H1 (cell line): ENCODE data around the gene ZNF521. TPM values are rescaled to one million over a fixed set of nuclear protein-coding genes. Genes with fewer than 3 reads are reported as not detected.

Source experiments
- CTCF ChIA-PET: fragments of 300-600 bp; sonication (Branson Sonifier 250); formaldehyde crosslinking; loops from one replicate; lab custom pipeline; 2021; ENCODE audit not compliant: partially characterized antibody; lab: Charles Lee
- POLR2A ChIA-PET: fragments of 300-600 bp; sonication (Branson Sonifier 250); formaldehyde crosslinking; loops from one replicate; lab custom pipeline; 2021; ENCODE audit warnings: inconsistent platforms; ENCODE audit not compliant: partially characterized antibody; lab: Charles Lee
- DNase-seq, 2 experiments: peaks; one replicate each; pipeline versions ENCODE4 v3.0.0 to v3.0.0-alpha.2; 2010 to 2022; ENCODE audit warnings: low spot score in 2 of 2, low read depth in 1 of 2, mixed read lengths in 1 of 2
- FAIRE-seq: peaks from 2 replicates; lab custom pipeline; 2011; peaks lifted over from hg19 to GRCh38; lab: Jason Lieb, UNC
- H2AFZ ChIP-seq: 2 replicates; pipeline ENCODE4 v1.8.1; 2012; ENCODE audit warnings: low read length, inconsistent platforms
- H2AK5ac ChIP-seq: 2 replicates; pipeline ENCODE4 v1.6.1; 2013; ENCODE audit warnings: low read depth, low read length
- H2BK120ac ChIP-seq: replicated peaks from 2 replicates; pipeline ENCODE3; 2013; ENCODE audit warnings: low read depth, low read length, inconsistent platforms
- H2BK12ac ChIP-seq: 2 replicates; pipeline ENCODE4 v1.6.1; 2013; ENCODE audit warnings: low read depth, low read length
- H2BK15ac ChIP-seq: 2 replicates; pipeline ENCODE4 v1.6.1; 2013; ENCODE audit warnings: low read length
- H2BK20ac ChIP-seq: 2 replicates; pipeline ENCODE4 v1.6.1; 2013; ENCODE audit warnings: low read length
- H2BK5ac ChIP-seq: 2 replicates; pipeline ENCODE4 v1.6.1; 2013; ENCODE audit warnings: low read depth, low read length
- H3K14ac ChIP-seq: 2 replicates; pipeline ENCODE4 v1.6.1; 2013; ENCODE audit warnings: inconsistent platforms; ENCODE audit not compliant: insufficient read length
- H3K18ac ChIP-seq: 2 replicates; pipeline ENCODE4 v1.6.1; 2013; ENCODE audit warnings: low read length; ENCODE audit errors: extremely low read depth
- H3K23ac ChIP-seq: 2 replicates; pipeline ENCODE4 v1.6.1; 2013; ENCODE audit warnings: inconsistent platforms; ENCODE audit not compliant: insufficient read length
- H3K23me2 ChIP-seq: 2 replicates; pipeline ENCODE4 v1.6.1; 2013; ENCODE audit warnings: low read depth, low read length
- H3K27ac ChIP-seq: 2 replicates; pipeline ENCODE4 v1.6.1; 2011; ENCODE audit warnings: low read depth, low read length, inconsistent platforms
- H3K27me3 ChIP-seq, 4 experiments: replicated peaks in 1 of 4; 1 replicate in 1 of 4; 2 replicates in 3 of 4; pipeline versions ENCODE4 v1.6.1 to v1.8.1; 2011 to 2013; ENCODE audit warnings: low read length in 3 of 4, mild to moderate bottlenecking in 3 of 4, inconsistent platforms in 2 of 4, mixed read lengths in 2 of 4, moderate library complexity in 1 of 4; ENCODE audit not compliant: control insufficient read depth in 3 of 4, insufficient read depth in 3 of 4; ENCODE audit errors: extremely low read depth in 1 of 4
- H3K36me3 ChIP-seq, 4 experiments: 2 replicates each; pipeline versions ENCODE4 v1.6.1 to v1.8.1; 2011 to 2013; ENCODE audit warnings: mild to moderate bottlenecking in 4 of 4, low read length in 3 of 4, moderate library complexity in 2 of 4, control low read depth in 1 of 4, inconsistent platforms in 1 of 4; ENCODE audit not compliant: insufficient read depth in 4 of 4, control insufficient read depth in 2 of 4
- H3K4ac ChIP-seq: replicated peaks from 2 replicates; pipeline ENCODE3; 2013; ENCODE audit warnings: low read length, low read depth, mixed read lengths, inconsistent platforms; ENCODE audit not compliant: insufficient read length
- H3K4me1 ChIP-seq, 4 experiments: replicated peaks in 1 of 4; 1 replicate in 1 of 4; 2 replicates in 3 of 4; pipeline versions ENCODE4 v1.6.1 to v1.8.1; 2011 to 2013; ENCODE audit warnings: low read length in 3 of 4, inconsistent platforms in 2 of 4, mixed read lengths in 1 of 4; ENCODE audit not compliant: insufficient read depth in 4 of 4, control insufficient read depth in 3 of 4
- H3K4me2 ChIP-seq, 2 experiments: 2 replicates each; pipeline versions ENCODE4 v1.6.1 to v1.8.1; 2011 to 2013; ENCODE audit warnings: low read depth in 2 of 2, low read length in 2 of 2, control low read depth in 1 of 2, inconsistent platforms in 1 of 2, mild to moderate bottlenecking in 1 of 2; ENCODE audit not compliant: insufficient read depth in 1 of 2
- H3K4me3 ChIP-seq, 4 experiments: fragments of 200-600, 300-600 bp in 1 of 4; sonication (generic), shearing (Covaris generic), sonication (Bioruptor Twin) in 1 of 4; 2 replicates each; pipeline versions ENCODE4 v1.5.1 to v1.8.1; 2011 to 2016; ENCODE audit warnings: low read length in 4 of 4, low read depth in 3 of 4, control low read depth in 2 of 4, inconsistent platforms in 2 of 4, mild to moderate bottlenecking in 2 of 4, mixed read lengths in 1 of 4, moderate library complexity in 1 of 4; ENCODE audit not compliant: insufficient read depth in 2 of 4; ENCODE audit errors: extremely low read depth in 1 of 4
- H3K56ac ChIP-seq: replicated peaks from 2 replicates; pipeline ENCODE3; 2013; ENCODE audit warnings: low read depth, mild to moderate bottlenecking, mixed read lengths, low read length, inconsistent platforms; ENCODE audit not compliant: insufficient read length
- H3K79me1 ChIP-seq: 2 replicates; pipeline ENCODE4 v1.6.1; 2013; ENCODE audit warnings: low read depth, low read length, control low read depth
- H3K79me2 ChIP-seq, 2 experiments: 2 replicates each; pipeline versions ENCODE4 v1.6.1 to v1.8.1; 2012 to 2013; ENCODE audit warnings: low read length in 2 of 2, mild to moderate bottlenecking in 2 of 2, inconsistent platforms in 1 of 2; ENCODE audit not compliant: insufficient read depth in 2 of 2, control insufficient read depth in 1 of 2
- H3K9ac ChIP-seq, 4 experiments: replicated peaks in 1 of 4; 1 replicate in 1 of 4; 2 replicates in 3 of 4; pipeline versions ENCODE4 v1.6.1 to v1.8.1; 2011 to 2013; ENCODE audit warnings: low read depth in 3 of 4, low read length in 3 of 4, control low read depth in 2 of 4, mild to moderate bottlenecking in 2 of 4, moderate library complexity in 2 of 4, inconsistent platforms in 1 of 4; ENCODE audit errors: extremely low read depth in 1 of 4
- H3K9me3 ChIP-seq, 2 experiments: 2 replicates each; pipeline versions ENCODE4 v1.6.1 to v1.8.1; 2012 to 2013; ENCODE audit warnings: mild to moderate bottlenecking in 2 of 2, moderate library complexity in 2 of 2, control low read depth in 1 of 2, inconsistent platforms in 1 of 2, low read depth in 1 of 2, low read length in 1 of 2, mixed read lengths in 1 of 2; ENCODE audit not compliant: insufficient read depth in 2 of 2
- H4K20me1 ChIP-seq, 2 experiments: replicated peaks in 1 of 2; 2 replicates each; pipeline versions ENCODE3 to v1.8.1; 2011 to 2013; ENCODE audit warnings: inconsistent platforms in 2 of 2, low read length in 2 of 2, mild to moderate bottlenecking in 1 of 2; ENCODE audit not compliant: insufficient read depth in 2 of 2, control insufficient read depth in 1 of 2
- H4K5ac ChIP-seq: 2 replicates; pipeline ENCODE4 v1.6.1; 2013; ENCODE audit warnings: low read length, low read depth, mixed read lengths, inconsistent platforms; ENCODE audit not compliant: insufficient read length
- H4K8ac ChIP-seq: 2 replicates; pipeline ENCODE4 v1.8.0; 2013; ENCODE audit warnings: mild to moderate bottlenecking, moderate library complexity, low read length, inconsistent platforms; ENCODE audit not compliant: insufficient read depth; ENCODE audit errors: extremely low read depth
- H4K91ac ChIP-seq: replicated peaks from 2 replicates; pipeline ENCODE3; 2013; ENCODE audit warnings: low read length, mixed read lengths, inconsistent platforms; ENCODE audit not compliant: insufficient read length
- CBX5 ChIP-seq: fragments of 300-800, 300-1000 bp; sonication (generic); IDR thresholded peaks from 2 replicates; pipeline ENCODE4 v1.7.1; 2016; ENCODE audit warnings: antibody characterized with exemption, low read length, low read depth
- EGR1 ChIP-seq: IDR thresholded peaks from 2 replicates; pipeline ENCODE4 v1.6.1; 2011; ENCODE audit warnings: low read depth, low read length, borderline replicate concordance
- EZH2 ChIP-seq: fragments of 200-600 bp; sonication (generic); IDR thresholded peaks from 2 replicates; pipeline ENCODE4 v1.7.1; 2012; ENCODE audit warnings: low read depth, mild to moderate bottlenecking, moderate library complexity, low read length, inconsistent platforms; ENCODE audit not compliant: severe bottlenecking
- FOSL1 ChIP-seq: IDR thresholded peaks from 2 replicates; pipeline ENCODE4 v1.6.1; 2011; ENCODE audit warnings: mild to moderate bottlenecking, low read depth, low read length, moderate library complexity; ENCODE audit not compliant: insufficient read depth
- JUN ChIP-seq: IDR thresholded peaks from 2 replicates; pipeline ENCODE4 v1.6.1; 2011; ENCODE audit warnings: low read depth, mild to moderate bottlenecking, improper control_type of control experiment, low read length
- SIRT6 ChIP-seq: IDR thresholded peaks from one replicate; pipeline ENCODE4 v1.7.1; 2012; ENCODE audit warnings: low read length, inconsistent platforms
- polyA plus RNA-seq, 7 experiments: library from polyadenylated mRNA; depleted of rRNA in 3 of 7; stranded (reverse) in 5 of 7; unstranded in 2 of 7; fragments of >200 nt in 5 of 7; fragments of 200-250 nt in 2 of 7; gene quantifications; 1 replicate in 5 of 7; 2 replicates in 1 of 7; 4 replicates in 1 of 7; pipeline versions ENCODE4 v1.2.1 to v1.2.3, GENCODE V29; 2011 to 2013; ENCODE audit warnings: missing spikeins in 2 of 7, mixed read lengths in 2 of 7
- total RNA-seq: library from RNA; stranded (reverse); fragmentation: NEBNext Ultra II Directional; extraction: Animal tissue kit (Norgen Biotek cat#: 25700); gene quantifications from 2 replicates; pipeline ENCODE4 v1.2.1, GENCODE V29; 2021

ZNF521 gene
- total and polyA plus RNA-seq, 2 of the 8 experiments (the other 6 are each of a cell fraction or from before 2014, with no cell fraction given): 9.5 to 15.8 TPM

DNA sequence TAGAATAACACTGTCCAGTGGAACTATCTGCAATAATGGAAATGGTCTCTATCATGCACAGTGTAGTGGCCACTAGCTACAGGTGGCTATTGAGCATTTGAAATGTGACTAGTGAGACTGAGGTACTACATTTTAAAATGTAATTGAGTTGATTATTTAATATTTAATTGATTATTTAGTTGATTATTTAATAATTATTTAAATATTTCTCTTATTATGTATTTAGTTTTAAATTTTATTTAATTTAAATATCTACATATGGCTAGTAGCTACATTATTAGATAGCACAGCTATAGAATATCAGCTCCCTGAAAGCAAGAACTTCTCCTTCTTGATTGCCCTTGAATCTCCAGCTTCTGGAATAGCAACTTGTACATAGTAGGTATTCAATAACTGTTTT, 12.8 kb upstream of the ZNF521 start:
- Histone ChIP-seq H2BK12ac (no peak overlapping the region), H2AK5ac (no peak overlapping the region), H3K27ac (no peak overlapping the region), H3K14ac (no peak overlapping the region), H2BK20ac (no peak overlapping the region), H3K4me3 (no peak overlapping the region), H3K23me2 (no peaks in the 10 kb centered on the region; the same call in 1 of the 2 replicates), H4K5ac (no peak overlapping the region), H3K27me3 (no peaks in the 10 kb centered on the region), H3K36me3 (no peaks in the 10 kb centered on the region), H3K79me2 (no peaks in the 10 kb centered on the region), H3K23ac (no peak overlapping the region), H3K9me3 (peaks cover 0 to 3% of the 10 kb centered on the region in 2 experiments; a peak in 1 of 4 replicates), H2BK120ac (no peak overlapping the region), H3K4me1 (no peaks in the 10 kb centered on the region), H3K9ac (no peak overlapping the region), H3K4ac (no peak overlapping the region), H3K4me2 (no peak overlapping the region), H2BK15ac (no peak overlapping the region), H2AFZ (no peak overlapping the region), H4K91ac (no peak overlapping the region), H4K8ac (no peak overlapping the region), H3K56ac (no peak overlapping the region), H3K79me1 (no peaks in the 10 kb centered on the region), H3K18ac (no peak overlapping the region), H2BK5ac (no peak overlapping the region), H4K20me1 (no peaks in the 10 kb centered on the region)
- ChIA-PET POLR2A (no interaction called here), CTCF (interaction anchor here (0.7 kb wide), 2 partner anchors 202 to 532 kb away, joined by 3 read pairs; no protein-coding TSS in a partner anchor)
- no peak for TF ChIP-seq EGR1
- no peak for TF ChIP-seq JUN
- TF ChIP-seq EZH2: no peak
- no peak for TF ChIP-seq FOSL1
- TF ChIP-seq CBX5: no peak
- TF ChIP-seq SIRT6: no peak
- no peak for FAIRE-seq
- DNase-seq: no peak
